Urothelium cell line (cell line): Measurements from ENCODE around the gene KHDRBS2.

Source experiments
- DNase-seq: peaks from one replicate; pipeline ENCODE4 v3.0.0; 2011; ENCODE audit warnings: low spot score, mixed read lengths
- FAIRE-seq: peaks from 2 replicates; lab custom pipeline; 2011; peaks lifted over from hg19 to GRCh38; lab: Jason Lieb, UNC

Gene KHDRBS2

DNA sequence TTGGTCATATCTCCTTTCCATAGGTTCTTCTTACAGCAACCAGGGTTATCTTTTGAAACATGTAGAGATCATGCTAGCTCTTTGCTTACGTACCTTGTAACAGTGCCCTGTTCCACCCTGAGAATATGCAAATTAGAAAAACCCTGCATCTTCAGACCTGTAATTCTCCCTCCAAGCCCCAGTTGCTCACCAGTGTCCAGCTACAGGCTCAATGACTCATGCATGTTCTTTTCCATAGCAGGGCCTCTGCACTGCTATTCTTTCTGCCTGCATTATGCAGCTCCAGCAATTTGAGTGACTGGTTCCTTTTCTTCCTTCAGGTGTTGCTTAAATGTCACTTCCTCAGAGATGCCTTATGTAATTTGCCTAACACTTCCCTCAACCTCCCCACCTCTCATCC lies 636.2 kb downstream of the KHDRBS2 start:
- FAIRE-seq, result no peak

GRCh38 chr6:61640463-61640862 lies 645.6 kb downstream of the KHDRBS2 start:
- DNase-seq (no peak), FAIRE-seq (no peak)

More for the DNA sequence above, 636.2 kb downstream of the KHDRBS2 start:
- DNase-seq, result no peak
